HepG2 (cell line): ENCODE results near the gene OSBPL5. TPM values are rescaled to one million over a fixed set of nuclear protein-coding genes. Genes with fewer than 3 reads are reported as not detected.

ENCODE experiments used
- ATAC-seq: fragments of 200-7000 bp; cut with Tn5 transposase; 3 replicates; pipeline ENCODE4 v1.9.1; 2020; ENCODE audit warnings: mild to moderate bottlenecking, moderate library complexity
- BruUV-seq: library from RNA; stranded (reverse); fragments of 400-500 nt; replicated peaks from 2 replicates; lab custom pipeline; 2021; lab: Mats Ljungman, UMichigan
- CTCF ChIA-PET: fragments of 300-600 bp; formaldehyde crosslinking; extraction: SDS; loops from one replicate; lab custom pipeline; 2021; ENCODE audit warnings: low total read pairs, inconsistent platforms, low intra/inter-chr PET ratio; lab: Yijun Ruan, JAX
- POLR2A ChIA-PET: fragments of 350-600 bp; sonication (Branson Sonifier 250); formaldehyde crosslinking; loops from one replicate; lab custom pipeline; 2020; ENCODE audit warnings: antibody characterized with exemption, inconsistent platforms; lab: Yijun Ruan, JAX
- DNase-seq: peaks from one replicate; pipeline ENCODE4 v3.0.0-alpha.2; 2015; ENCODE audit warnings: low spot score
- FAIRE-seq: peaks from 3 replicates; lab custom pipeline; 2011; peaks lifted over from hg19 to GRCh38; lab: Jason Lieb, UNC
- H2AFZ ChIP-seq: one replicate; pipeline ENCODE4 v1.6.1; 2011; ENCODE audit warnings: low read length, inconsistent platforms
- H3K27ac ChIP-seq: fragments of 300-600 bp; 3 replicates; pipeline ENCODE4 v1.8.0; 2011; ENCODE audit warnings: mixed run types, mild to moderate bottlenecking, mixed read lengths, low read length, inconsistent platforms; ENCODE audit not compliant: insufficient read depth; ENCODE audit errors: extremely low read length
- H3K27me3 ChIP-seq, 2 experiments: fragments of 200-600 bp in 1 of 2; 2 replicates in 1 of 2; 3 replicates in 1 of 2; pipeline versions ENCODE4 v1.6.0 to v1.8.0; 2011; ENCODE audit warnings: low read length in 2 of 2, mild to moderate bottlenecking in 2 of 2, moderate library complexity in 2 of 2, inconsistent platforms in 1 of 2; ENCODE audit not compliant: insufficient read depth in 2 of 2, control insufficient read depth in 1 of 2
- H3K36me3 ChIP-seq, 2 experiments: fragments of 200-600 bp in 1 of 2; replicated peaks in 1 of 2; 2 replicates in 1 of 2; 3 replicates in 1 of 2; pipeline versions ENCODE4 v1.5.1 to v1.8.0; 2011; ENCODE audit warnings: low read length in 2 of 2, inconsistent platforms in 1 of 2; ENCODE audit not compliant: insufficient read depth in 2 of 2, control insufficient read depth in 1 of 2
- H3K4me1 ChIP-seq: 2 replicates; pipeline ENCODE4 v1.5.1; 2012; ENCODE audit warnings: low read length, inconsistent platforms; ENCODE audit not compliant: insufficient read depth
- H3K4me2 ChIP-seq: 2 replicates; pipeline ENCODE4 v1.6.0; 2011; ENCODE audit warnings: low read depth, low read length, inconsistent platforms
- H3K4me3 ChIP-seq, 3 experiments: fragments of 200-600 bp in 1 of 3; sonication (generic), shearing (Covaris generic) in 1 of 3; replicated peaks in 1 of 3; 2 replicates each; pipeline ENCODE4 v1.5.1; 2011 to 2016; ENCODE audit warnings: low read length in 3 of 3, inconsistent platforms in 2 of 3, low read depth in 2 of 3, mild to moderate bottlenecking in 2 of 3, control low read depth in 1 of 3, mixed read lengths in 1 of 3; ENCODE audit not compliant: insufficient read depth in 1 of 3
- H3K79me2 ChIP-seq: one replicate; pipeline ENCODE4 v1.6.1; 2011; ENCODE audit warnings: low read length, inconsistent platforms; ENCODE audit not compliant: insufficient read depth
- H3K9ac ChIP-seq: 2 replicates; pipeline ENCODE4 v1.6.0; 2011; ENCODE audit warnings: mild to moderate bottlenecking, low read depth, low read length, inconsistent platforms; ENCODE audit not compliant: insufficient read depth
- H3K9me3 ChIP-seq: 2 replicates; pipeline ENCODE4 v1.5.1; 2012; ENCODE audit warnings: mild to moderate bottlenecking, low read length
- H4K20me1 ChIP-seq: 2 replicates; pipeline ENCODE4 v1.6.0; 2011; ENCODE audit warnings: inconsistent platforms, mild to moderate bottlenecking, low read length, moderate library complexity; ENCODE audit not compliant: insufficient read depth
- ATRX ChIP-seq: sonication (generic); formaldehyde crosslinking; IDR thresholded peaks from 2 replicates; pipeline ENCODE4 v1.4.0; 2020; ENCODE audit warnings: missing genetic modification reagents, borderline replicate concordance
- CEBPB ChIP-seq: IDR thresholded peaks from 2 replicates; pipeline ENCODE4 v1.6.1; 2011; ENCODE audit warnings: low read depth, low read length, improper control_type of control experiment, borderline replicate concordance
- FOXC1 ChIP-seq: sonication (generic); formaldehyde crosslinking; IDR thresholded peaks from 2 replicates; pipeline ENCODE4 v1.8.0; 2022; ENCODE audit warnings: mild to moderate bottlenecking, missing genetic modification reagents, borderline replicate concordance
- PAF1 ChIP-seq: IDR thresholded peaks from 2 replicates; pipeline ENCODE4 v1.6.1; 2016; ENCODE audit warnings: missing genetic modification reagents, missing compliant biosample characterization
- RCOR2 ChIP-seq: IDR thresholded peaks from 2 replicates; pipeline ENCODE4 v1.6.1; 2016; ENCODE audit warnings: missing biosample characterization, missing genetic modification reagents
- RELA ChIP-seq: sonication (generic); formaldehyde crosslinking; IDR thresholded peaks from 2 replicates; pipeline ENCODE4 v1.4.0; 2020; ENCODE audit warnings: missing genetic modification reagents
- REXO4 ChIP-seq: sonication (generic); formaldehyde crosslinking; IDR thresholded peaks from 2 replicates; pipeline ENCODE4 v1.8.0; 2022; ENCODE audit warnings: missing genetic modification reagents, mild to moderate bottlenecking, borderline replicate concordance
- SP1 ChIP-seq, 2 experiments: fragments of 450-650 bp in 1 of 2; sonication (generic) in 1 of 2; formaldehyde crosslinking in 1 of 2; IDR thresholded peaks; 2 replicates each; pipeline versions ENCODE4 v1.4.0 to v1.6.1; 2016 to 2020; ENCODE audit warnings: missing genetic modification reagents in 1 of 2
- ZNF547 ChIP-seq: sonication (generic); formaldehyde crosslinking; IDR thresholded peaks from 2 replicates; pipeline ENCODE4 v1.5.1; 2020; ENCODE audit warnings: mild to moderate bottlenecking, missing genetic modification reagents
- ZNF556 ChIP-seq: sonication (generic); formaldehyde crosslinking; IDR thresholded peaks from 2 replicates; pipeline ENCODE4 v1.4.0; 2020; ENCODE audit warnings: mild to moderate bottlenecking, missing genetic modification reagents, borderline replicate concordance
- ZNF773 ChIP-seq: sonication (generic); formaldehyde crosslinking; IDR thresholded peaks from 2 replicates; pipeline ENCODE4 v1.4.0; 2020; ENCODE audit warnings: missing genetic modification reagents, borderline replicate concordance
- ZXDC ChIP-seq: sonication (generic); formaldehyde crosslinking; IDR thresholded peaks from 2 replicates; pipeline ENCODE4 v1.5.0; 2020; ENCODE audit warnings: mild to moderate bottlenecking, missing genetic modification reagents
- WGBS: methylation state at CpG from one replicate; pipeline ENCODE4 v1.1.6; 2017; ENCODE audit warnings: low lambda C conversion rate; 5-methylcytosine and 5-hydroxymethylcytosine counted together
- in situ Hi-C: cut with HindIII; loops from 2 replicates; pipeline ENCODE4 v1.10.0; 2017; ENCODE audit warnings: low pct_unique_long_range_greater_than_20kb; ENCODE audit not compliant: extremely low pct_ligation_motif_present
- intact Hi-C: fragments of 100-400 bp; cut with micrococcal nuclease; formaldehyde crosslinking; loops from one replicate; pipeline ENCODE4 v1.10.0; 2022; ENCODE audit not compliant: unreplicated experiment
- polyA plus RNA-seq, 8 experiments: library from polyadenylated mRNA; depleted of rRNA in 3 of 8; stranded (reverse) in 7 of 8; unstranded in 1 of 8; fragments of >200 nt; fragmentation: Illumina TruSeq in 4 of 8; extraction: Trizol in 4 of 8; gene quantifications; 2 replicates each; pipeline versions ENCODE4 v1.2.1 to v1.2.3, GENCODE V29; 2011 to 2016; ENCODE audit warnings: low read depth in 4 of 8, missing spikeins in 1 of 8, mixed read lengths in 1 of 8; ENCODE audit not compliant: insufficient read depth in 1 of 8
- total RNA-seq, 5 experiments: library from RNA; depleted of rRNA; stranded (reverse); fragments of >200 nt; fragmentation: Illumina TruSeq; extraction: Trizol; gene quantifications; 2 replicates each; pipeline ENCODE4 v1.2.3, GENCODE V29; 2016; ENCODE audit warnings: low read depth in 1 of 5
- TF ChIP-seq, protein P1 (sequence below): sonication (generic); formaldehyde crosslinking; IDR thresholded peaks from 2 replicates; pipeline ENCODE4 v1.4.0; 2020; ENCODE audit warnings: mild to moderate bottlenecking, missing genetic modification reagents

OSBPL5 gene
- total and polyA plus RNA-seq, 2 of the 13 experiments (the other 11 are each of a cell fraction or from before 2014, with no cell fraction given), result not detected

GRCh38 chr11:3194016-3194816 is 29.1 kb upstream of the OSBPL5 start:
- CTCF ChIA-PET, result no interaction called here
- ATAC-seq (no peak), FAIRE-seq (no peak), DNase-seq (no peak)
- peaks cover 19 to 76% of the 10 kb centered on the region in 2 experiments for H3K27me3 ChIP-seq
- H3K36me3 ChIP-seq, result no peaks in the 10 kb centered on the region
- H3K4me3 ChIP-seq, result no peak overlapping the region
- H3K9ac ChIP-seq, result no peak overlapping the region
- no peaks in the 10 kb centered on the region for H3K79me2 ChIP-seq
- no peak overlapping the region for H2AFZ ChIP-seq
- no peak for TF ChIP-seq CEBPB
- no peak for TF ChIP-seq ZNF773 (CRISPR knock-in tag)
- TF ChIP-seq, protein P1, sequence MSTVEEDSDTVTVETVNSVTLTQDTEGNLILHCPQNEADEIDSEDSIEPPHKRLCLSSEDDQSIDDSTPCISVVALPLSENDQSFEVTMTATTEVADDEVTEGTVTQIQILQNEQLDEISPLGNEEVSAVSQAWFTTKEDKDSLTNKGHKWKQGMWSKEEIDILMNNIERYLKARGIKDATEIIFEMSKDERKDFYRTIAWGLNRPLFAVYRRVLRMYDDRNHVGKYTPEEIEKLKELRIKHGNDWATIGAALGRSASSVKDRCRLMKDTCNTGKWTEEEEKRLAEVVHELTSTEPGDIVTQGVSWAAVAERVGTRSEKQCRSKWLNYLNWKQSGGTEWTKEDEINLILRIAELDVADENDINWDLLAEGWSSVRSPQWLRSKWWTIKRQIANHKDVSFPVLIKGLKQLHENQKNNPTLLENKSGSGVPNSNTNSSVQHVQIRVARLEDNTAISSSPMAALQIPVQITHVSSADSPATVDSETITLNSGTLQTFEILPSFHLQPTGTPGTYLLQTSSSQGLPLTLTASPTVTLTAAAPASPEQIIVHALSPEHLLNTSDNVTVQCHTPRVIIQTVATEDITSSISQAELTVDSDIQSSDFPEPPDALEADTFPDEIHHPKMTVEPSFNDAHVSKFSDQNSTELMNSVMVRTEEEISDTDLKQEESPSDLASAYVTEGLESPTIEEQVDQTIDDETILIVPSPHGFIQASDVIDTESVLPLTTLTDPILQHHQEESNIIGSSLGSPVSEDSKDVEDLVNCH (CRISPR knock-in tag), result no peak
- no peak for TF ChIP-seq ZXDC (CRISPR knock-in tag)
- TF ChIP-seq REXO4 (CRISPR knock-in tag), result no peak
- TF ChIP-seq RCOR2 (CRISPR knock-in tag), result no peak
- no peak for TF ChIP-seq SP1 (IDR thresholded peaks at IDR 0.05)
- no peak for TF ChIP-seq SP1 (CRISPR knock-in tag; IDR thresholded peaks at IDR 0.05)
- no peak for TF ChIP-seq ATRX (CRISPR knock-in tag)
- TF ChIP-seq ZNF547 (CRISPR knock-in tag), result no peak
- TF ChIP-seq PAF1, result no peak
- TF ChIP-seq ZNF556 (CRISPR knock-in tag), result no peak
- TF ChIP-seq FOXC1 (CRISPR knock-in tag), result no peak
- TF ChIP-seq RELA, result no peak
- no TSS peak for BruUV-seq
- no peak overlapping the region for H3K4me2 ChIP-seq
- POLR2A ChIA-PET, result no interaction called here
- in situ Hi-C loops (no loop called here), intact Hi-C loops (no loop called here)
- no peaks in the 10 kb centered on the region for H3K4me1 ChIP-seq
- H3K27ac ChIP-seq, result no peak overlapping the region
- H4K20me1 ChIP-seq, result 0 out of 2 replicates have a peak, but pooled peaks cover 3% of the 10 kb centered on the region
- WGBS, result 34% methylated on average over 10 of the region's 12 CpGs
- H3K9me3 ChIP-seq, result no peaks in the 10 kb centered on the region
